A673 (cell line): ENCODE results near the gene ADTRP. TPM values are rescaled to one million over a fixed set of nuclear protein-coding genes. Genes with fewer than 3 reads are reported as not detected.

ENCODE experiments used
- BruUV-seq: library from RNA; stranded (reverse); fragments of 400-500 nt; replicated peaks from 2 replicates; lab custom pipeline; 2021; lab: Mats Ljungman, UMichigan
- CTCF ChIA-PET: fragments of 300-600 bp; sonication (Branson Sonifier 250); formaldehyde crosslinking; loops from one replicate; lab custom pipeline; 2022; ENCODE audit warnings: antibody characterized with exemption; lab: Charles Lee
- POLR2A ChIA-PET: fragments of 300-600 bp; sonication (Branson Sonifier 250); formaldehyde crosslinking; loops from one replicate; lab custom pipeline; 2022; ENCODE audit warnings: antibody characterized with exemption; ENCODE audit not compliant: low non-redundant PET; lab: Charles Lee
- DNase-seq: peaks from one replicate; pipeline ENCODE4 v3.0.0-alpha.2; 2015; ENCODE audit warnings: low spot score
- H3K27ac ChIP-seq: fragments of 200-600 bp; sonication (generic); 2 replicates; pipeline ENCODE4 v1.5.1; 2016; ENCODE audit warnings: mixed run types, low read depth, mild to moderate bottlenecking, mixed read lengths, antibody characterized with exemption, low read length; ENCODE audit not compliant: poor library complexity, severe bottlenecking
- H3K27me3 ChIP-seq: fragments of 200-600 bp; sonication (generic); replicated peaks from 2 replicates; pipeline ENCODE4 v1.6.1; 2017; ENCODE audit warnings: mixed run types, low read depth, mild to moderate bottlenecking, mixed read lengths, antibody characterized with exemption, low read length; ENCODE audit not compliant: insufficient read depth, poor library complexity
- H3K36me3 ChIP-seq: fragments of 200-600 bp; sonication (generic); 2 replicates; pipeline ENCODE4 v1.6.1; 2016; ENCODE audit warnings: mixed run types, mild to moderate bottlenecking, mixed read lengths, antibody characterized with exemption, low read length; ENCODE audit not compliant: insufficient read depth, poor library complexity, severe bottlenecking
- H3K4me1 ChIP-seq: fragments of 200-600 bp; sonication (generic); 2 replicates; pipeline ENCODE4 v1.6.1; 2017; ENCODE audit warnings: mixed run types, mild to moderate bottlenecking, mixed read lengths, antibody characterized with exemption, low read length; ENCODE audit not compliant: insufficient read depth, poor library complexity, severe bottlenecking
- H3K4me3 ChIP-seq: fragments of 200-600 bp; sonication (generic); 2 replicates; pipeline ENCODE4 v1.5.1; 2016; ENCODE audit warnings: low read depth, mixed run types, mild to moderate bottlenecking, mixed read lengths, low read length; ENCODE audit not compliant: poor library complexity, severe bottlenecking
- H3K9me3 ChIP-seq: fragments of 200-600 bp; sonication (generic); 2 replicates; pipeline ENCODE4 v1.6.1; 2016; ENCODE audit warnings: mixed run types, low read depth, mild to moderate bottlenecking, mixed read lengths, antibody characterized with exemption, low read length; ENCODE audit not compliant: poor library complexity, severe bottlenecking
- EZH2 ChIP-seq: fragments of 200-600 bp; sonication (generic); IDR thresholded peaks from 2 replicates; pipeline ENCODE4 v1.6.1; 2017; ENCODE audit warnings: borderline replicate concordance, low read depth, mild to moderate bottlenecking, mixed read lengths, antibody characterized with exemption, low read length; ENCODE audit not compliant: poor library complexity, severe bottlenecking
- intact Hi-C: fragments of 100-400 bp; cut with micrococcal nuclease; formaldehyde crosslinking; loops from one replicate; pipeline ENCODE4 v1.10.0; 2022; ENCODE audit not compliant: unreplicated experiment
- total RNA-seq: library from RNA; stranded (reverse); gene quantifications from 2 replicates; pipeline ENCODE4 v1.2.3, GENCODE V29; 2021
- TF ChIP-seq, protein P1 (sequence below): fragments of 300-800, 200-600 bp; sonication (generic); conservative IDR thresholded peaks from 2 replicates; pipeline ENCODE4 v1.5.1; 2017; ENCODE audit warnings: low read depth, mild to moderate bottlenecking, antibody characterized with exemption, low read length, moderate library complexity, mixed read lengths

ADTRP gene
- total RNA-seq, 1 experiment from 2014 or later: not detected

DNA sequence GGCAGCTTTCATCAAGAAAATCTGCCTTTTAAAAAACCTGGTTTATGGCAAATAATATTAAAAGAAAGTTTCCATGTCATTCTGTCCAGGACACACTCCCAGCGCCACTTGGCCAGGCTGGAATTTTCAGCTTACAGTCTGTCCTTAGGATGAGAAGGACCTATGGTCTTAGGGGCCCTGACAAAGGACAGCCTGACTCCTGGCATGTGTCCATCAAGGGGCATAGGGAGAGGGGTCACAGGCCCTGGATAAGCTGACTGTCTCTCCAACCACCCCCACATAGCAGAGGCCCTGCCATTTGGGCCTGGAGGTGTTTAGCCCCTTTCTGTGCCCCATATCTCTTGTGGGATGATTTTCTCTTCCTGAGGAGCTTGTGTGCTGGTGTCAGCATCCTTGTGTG, 60.6 kb downstream of the ADTRP start:
- DNase-seq: no peak
- H3K27ac ChIP-seq: no peak overlapping the region
- peaks cover 78% of the 10 kb centered on the region for H3K27me3 ChIP-seq
- POLR2A ChIA-PET: no interaction called here
- CTCF ChIA-PET: no interaction called here
- no peak overlapping the region for H3K4me3 ChIP-seq
- no TSS peak for BruUV-seq
- peaks cover 5% of the 10 kb centered on the region for H3K4me1 ChIP-seq
- H3K36me3 ChIP-seq: no peaks in the 10 kb centered on the region
- intact Hi-C loops: no loop called here
- no peaks in the 10 kb centered on the region for H3K9me3 ChIP-seq
- no peak for TF ChIP-seq EZH2
- TF ChIP-seq, protein P1, sequence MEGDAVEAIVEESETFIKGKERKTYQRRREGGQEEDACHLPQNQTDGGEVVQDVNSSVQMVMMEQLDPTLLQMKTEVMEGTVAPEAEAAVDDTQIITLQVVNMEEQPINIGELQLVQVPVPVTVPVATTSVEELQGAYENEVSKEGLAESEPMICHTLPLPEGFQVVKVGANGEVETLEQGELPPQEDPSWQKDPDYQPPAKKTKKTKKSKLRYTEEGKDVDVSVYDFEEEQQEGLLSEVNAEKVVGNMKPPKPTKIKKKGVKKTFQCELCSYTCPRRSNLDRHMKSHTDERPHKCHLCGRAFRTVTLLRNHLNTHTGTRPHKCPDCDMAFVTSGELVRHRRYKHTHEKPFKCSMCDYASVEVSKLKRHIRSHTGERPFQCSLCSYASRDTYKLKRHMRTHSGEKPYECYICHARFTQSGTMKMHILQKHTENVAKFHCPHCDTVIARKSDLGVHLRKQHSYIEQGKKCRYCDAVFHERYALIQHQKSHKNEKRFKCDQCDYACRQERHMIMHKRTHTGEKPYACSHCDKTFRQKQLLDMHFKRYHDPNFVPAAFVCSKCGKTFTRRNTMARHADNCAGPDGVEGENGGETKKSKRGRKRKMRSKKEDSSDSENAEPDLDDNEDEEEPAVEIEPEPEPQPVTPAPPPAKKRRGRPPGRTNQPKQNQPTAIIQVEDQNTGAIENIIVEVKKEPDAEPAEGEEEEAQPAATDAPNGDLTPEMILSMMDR: no peak

DNA sequence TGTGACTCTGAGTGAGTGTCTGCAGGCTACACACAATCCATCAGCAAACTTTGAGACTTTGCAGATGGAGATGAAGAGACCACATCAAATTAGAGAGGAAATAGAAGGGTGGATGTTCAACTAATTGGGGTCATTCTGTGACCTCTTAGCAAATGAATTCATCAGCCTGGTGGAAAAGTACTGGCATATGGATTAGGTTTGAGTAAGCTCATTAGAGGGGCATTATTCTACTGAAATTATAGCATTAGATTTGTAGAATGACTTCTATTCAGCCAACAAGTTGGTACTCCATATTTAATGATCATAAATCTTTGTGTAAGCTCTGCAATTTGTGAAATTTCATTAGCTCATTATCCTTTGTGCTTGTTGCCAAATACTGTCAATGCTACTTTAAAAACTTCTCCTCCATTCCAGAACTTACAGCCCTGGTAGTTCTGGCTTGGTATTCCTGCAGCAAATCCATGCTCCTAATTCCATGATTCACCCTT, 63.8 kb downstream of the ADTRP start:
- Histone ChIP-seq H3K27me3 (peaks cover 79% of the 10 kb centered on the region), H3K36me3 (no peaks in the 10 kb centered on the region), H3K4me3 (no peak overlapping the region), H3K27ac (no peak overlapping the region), H3K9me3 (no peaks in the 10 kb centered on the region), H3K4me1 (peaks cover 10% of the 10 kb centered on the region)
- intact Hi-C loops: no loop called here
- BruUV-seq: no TSS peak
- ChIA-PET POLR2A (no interaction called here), CTCF (no interaction called here)
- peak; percentile 79 for DNase-seq
- no peak for TF ChIP-seq EZH2
- TF ChIP-seq, protein P1: no peak

DNA sequence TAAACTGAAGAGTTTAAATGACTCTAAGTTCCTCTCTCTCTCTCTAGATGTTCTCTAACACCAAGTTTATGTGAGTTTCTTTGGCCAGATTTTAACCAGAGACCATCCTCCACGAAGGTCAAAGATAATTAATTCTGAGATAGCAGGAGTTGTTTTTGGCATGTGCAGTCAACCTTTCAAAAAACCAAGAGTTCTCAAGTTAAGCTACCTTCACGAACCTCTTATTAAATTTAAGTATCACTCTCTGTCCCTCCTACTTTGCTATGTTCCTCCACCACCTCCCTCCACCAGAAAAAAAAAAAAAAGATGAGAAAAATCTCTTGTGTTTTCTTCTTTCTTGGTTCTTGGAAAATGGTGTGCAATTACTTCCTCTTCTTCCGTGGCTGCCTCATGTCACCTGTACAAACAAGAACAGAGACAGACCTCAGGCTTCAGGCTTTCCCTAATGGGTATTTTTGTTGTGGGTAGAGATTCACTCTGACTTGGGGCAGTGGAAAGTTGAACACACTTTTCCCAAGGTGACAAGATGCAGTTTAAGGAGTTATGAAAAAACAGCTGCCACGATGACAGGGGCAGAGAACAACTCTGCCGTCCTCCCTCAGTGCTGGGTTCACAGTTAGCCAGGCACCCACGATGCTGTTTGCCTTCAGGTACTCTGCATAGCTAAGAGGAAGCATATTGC, 64.3 kb downstream of the ADTRP start:
- ChIA-PET CTCF (no interaction called here), POLR2A (interaction anchor here (0.7 kb wide), 1 partner anchor 72 kb away, joined by 4 read pairs; no protein-coding TSS in a partner anchor)
- TF ChIP-seq, protein P1: no peak
- TF ChIP-seq EZH2: no peak
- Histone ChIP-seq H3K4me3 (no peak overlapping the region), H3K36me3 (no peaks in the 10 kb centered on the region), H3K4me1 (peaks cover 10% of the 10 kb centered on the region), H3K27ac (no peak overlapping the region), H3K9me3 (no peaks in the 10 kb centered on the region), H3K27me3 (peaks cover 74% of the 10 kb centered on the region)
- BruUV-seq: no TSS peak
- DNase-seq: no peak
- intact Hi-C loops: no loop called here
